ENCODE data around the gene SPEM3. TPM values are rescaled to one million over a fixed set of nuclear protein-coding genes. Genes with fewer than 3 reads are reported as not detected.

The SPEM3 gene
- polyA plus RNA-seq, 4 donors: not detected

DNA sequence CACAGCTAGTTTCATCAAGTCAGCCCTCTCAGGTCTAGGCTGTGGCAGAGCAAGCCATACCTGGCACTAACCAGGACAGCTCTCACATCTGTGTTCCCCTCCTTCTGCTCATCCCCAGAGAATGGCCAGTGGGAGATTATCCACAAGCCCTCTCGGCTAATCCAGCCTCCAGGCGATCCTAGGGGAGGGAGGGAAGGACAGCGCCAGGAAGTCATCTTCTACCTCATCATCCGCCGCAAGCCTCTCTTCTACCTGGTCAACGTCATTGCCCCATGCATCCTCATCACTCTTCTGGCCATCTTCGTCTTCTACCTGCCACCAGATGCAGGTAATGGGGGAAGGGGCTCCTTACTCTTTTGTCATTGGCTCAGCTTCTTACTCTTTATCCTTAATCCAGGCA, 19.8 kb downstream of the SPEM3 start:
- no peak overlapping the region for H3K27ac ChIP-seq (ENCODE audit: low read depth in 1 of 3, low read length in 2 of 3)
- peaks cover 0 to 37% (median 10%) of the 10 kb centered on the region in 3 donors for H3K27me3 ChIP-seq (ENCODE audit: control insufficient read depth in 3 of 3, insufficient read depth in 3 of 3, low read length in 3 of 3)
- no peaks in the 10 kb centered on the region for H3K36me3 ChIP-seq (ENCODE audit: control insufficient read depth in 3 of 3, insufficient read depth in 2 of 3, low read depth in 1 of 3, low read length in 3 of 3)
- no peak for DNase-seq
- H3K4me3 ChIP-seq (ENCODE audit: low read depth in 1 of 3, low read length in 3 of 3): no peak overlapping the region
- 90 to 91% (median 90%) methylated on average over 7 of the region's 7 CpGs for WGBS, 3 donors
- H3K4me1 ChIP-seq (ENCODE audit: control insufficient read depth in 3 of 3, insufficient read depth in 2 of 3, low read depth in 1 of 3, low read length in 2 of 3): peaks cover 0 to 19% (median 0%) of the 10 kb centered on the region in 3 donors
- FAIRE-seq: no peak
- H3K9me3 ChIP-seq (ENCODE audit: control insufficient read depth in 2 of 2, insufficient read depth in 1 of 2, low read depth in 1 of 2, low read length in 1 of 2): no peaks in the 10 kb centered on the region

DNA sequence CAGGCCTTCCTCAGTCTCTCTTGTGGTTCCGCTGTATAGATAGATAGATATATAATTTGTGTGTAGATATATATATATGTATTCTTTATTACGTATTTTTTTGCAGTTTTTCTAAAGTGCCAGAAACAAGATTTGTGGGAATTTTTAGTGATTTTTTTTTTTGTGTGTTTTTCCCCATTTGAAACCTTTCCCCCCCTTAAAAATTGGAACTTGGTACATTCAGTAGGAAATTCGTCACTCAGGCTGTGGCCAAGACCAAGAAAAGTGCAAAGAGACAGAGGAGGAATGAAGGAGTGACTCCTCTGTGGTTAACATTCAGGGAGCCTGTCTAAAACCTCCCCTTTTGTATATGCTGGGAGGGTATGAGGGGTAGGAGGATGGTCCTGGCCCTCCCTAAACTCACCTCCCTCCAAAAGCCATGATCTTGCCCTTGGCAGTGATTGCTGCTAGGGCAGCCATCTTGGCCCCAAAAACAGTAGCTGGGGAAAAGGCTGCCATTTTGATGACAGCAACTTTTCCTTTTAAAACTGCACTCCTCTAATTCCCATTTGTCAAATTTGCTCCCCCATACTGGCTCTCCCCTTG, 31.4 kb downstream of the SPEM3 start:
- H3K36me3 ChIP-seq (ENCODE audit: control insufficient read depth in 3 of 3, insufficient read depth in 2 of 3, low read depth in 1 of 3, low read length in 3 of 3): peaks cover 3 to 42% (median 3%) of the 10 kb centered on the region in 3 donors
- H3K27ac ChIP-seq (ENCODE audit: low read depth in 1 of 3, low read length in 2 of 3): no peak overlapping the region

DNA sequence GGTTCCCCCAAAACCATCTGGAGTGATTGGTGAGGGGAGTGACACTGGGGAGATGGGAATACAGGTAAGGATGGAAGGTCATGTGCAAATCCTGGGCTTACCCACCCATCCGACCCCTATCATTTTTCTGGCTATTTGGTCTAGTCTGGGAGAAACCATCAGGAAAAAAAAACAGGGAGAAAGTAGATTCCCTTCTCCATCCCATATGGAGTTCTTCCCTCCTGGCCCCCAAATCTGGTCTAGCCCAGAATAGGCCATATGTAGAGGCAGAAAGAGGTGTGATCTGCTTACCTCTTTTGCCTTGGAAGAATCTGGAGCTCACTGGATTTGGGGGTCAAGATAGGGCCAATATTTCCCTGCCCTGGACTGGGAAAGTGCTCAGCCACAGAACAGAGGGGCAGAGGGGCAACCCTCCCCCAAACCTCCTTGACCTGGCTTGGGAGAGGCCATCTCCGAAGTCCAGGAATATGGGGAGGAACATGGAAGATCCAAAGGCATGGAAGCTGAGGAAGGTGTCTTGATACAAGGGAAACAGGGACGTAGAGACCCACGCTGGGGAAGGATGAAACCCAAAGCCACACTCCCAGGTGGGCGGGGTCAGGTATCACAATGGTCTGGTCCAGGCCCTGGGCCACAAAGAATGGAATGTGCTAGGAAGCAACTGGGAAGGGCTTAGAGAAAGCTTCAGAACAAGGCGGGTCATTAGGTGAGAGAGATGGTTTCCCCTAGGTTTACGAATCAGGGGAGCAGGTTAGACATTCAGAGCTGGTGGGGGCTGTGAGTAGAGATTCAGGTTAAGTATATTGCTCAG, 32.4 kb downstream of the SPEM3 start:
- FAIRE-seq: no peak
- Histone ChIP-seq H3K27ac (ENCODE audit: low read depth in 1 of 3, low read length in 2 of 3) (no peak overlapping the region), H3K9me3 (ENCODE audit: control insufficient read depth in 2 of 2, insufficient read depth in 1 of 2, low read depth in 1 of 2, low read length in 1 of 2) (no peaks in the 10 kb centered on the region), H3K27me3 (ENCODE audit: control insufficient read depth in 3 of 3, insufficient read depth in 3 of 3, low read length in 3 of 3) (no peaks in the 10 kb centered on the region), H3K4me1 (ENCODE audit: control insufficient read depth in 3 of 3, insufficient read depth in 2 of 3, low read depth in 1 of 3, low read length in 2 of 3) (peaks cover 0 to 5% (median 0%) of the 10 kb centered on the region in 3 donors), H3K4me3 (ENCODE audit: low read depth in 1 of 3, low read length in 3 of 3) (no peak overlapping the region), H3K36me3 (ENCODE audit: control insufficient read depth in 3 of 3, insufficient read depth in 2 of 3, low read depth in 1 of 3, low read length in 3 of 3) (peaks cover 3 to 52% (median 6%) of the 10 kb centered on the region in 3 donors)
- DNase-seq: no peak
- WGBS, 3 donors: 93 to 94% (median 94%) methylated on average over 7 of the region's 7 CpGs

More for the DNA sequence above, 31.4 kb downstream of the SPEM3 start:
- no peaks in the 10 kb centered on the region for H3K9me3 ChIP-seq (ENCODE audit: control insufficient read depth in 2 of 2, insufficient read depth in 1 of 2, low read depth in 1 of 2, low read length in 1 of 2)
- H3K27me3 ChIP-seq (ENCODE audit: control insufficient read depth in 3 of 3, insufficient read depth in 3 of 3, low read length in 3 of 3): no peaks in the 10 kb centered on the region
- 70 to 73% (median 73%) methylated on average over 3 of the region's 3 CpGs for WGBS, 3 donors
- FAIRE-seq (no peak), DNase-seq (no peak)
- peaks cover 0 to 8% (median 0%) of the 10 kb centered on the region in 3 donors for H3K4me1 ChIP-seq (ENCODE audit: control insufficient read depth in 3 of 3, insufficient read depth in 2 of 3, low read depth in 1 of 3, low read length in 2 of 3)
- no peak overlapping the region for H3K4me3 ChIP-seq (ENCODE audit: low read depth in 1 of 3, low read length in 3 of 3)

DNA sequence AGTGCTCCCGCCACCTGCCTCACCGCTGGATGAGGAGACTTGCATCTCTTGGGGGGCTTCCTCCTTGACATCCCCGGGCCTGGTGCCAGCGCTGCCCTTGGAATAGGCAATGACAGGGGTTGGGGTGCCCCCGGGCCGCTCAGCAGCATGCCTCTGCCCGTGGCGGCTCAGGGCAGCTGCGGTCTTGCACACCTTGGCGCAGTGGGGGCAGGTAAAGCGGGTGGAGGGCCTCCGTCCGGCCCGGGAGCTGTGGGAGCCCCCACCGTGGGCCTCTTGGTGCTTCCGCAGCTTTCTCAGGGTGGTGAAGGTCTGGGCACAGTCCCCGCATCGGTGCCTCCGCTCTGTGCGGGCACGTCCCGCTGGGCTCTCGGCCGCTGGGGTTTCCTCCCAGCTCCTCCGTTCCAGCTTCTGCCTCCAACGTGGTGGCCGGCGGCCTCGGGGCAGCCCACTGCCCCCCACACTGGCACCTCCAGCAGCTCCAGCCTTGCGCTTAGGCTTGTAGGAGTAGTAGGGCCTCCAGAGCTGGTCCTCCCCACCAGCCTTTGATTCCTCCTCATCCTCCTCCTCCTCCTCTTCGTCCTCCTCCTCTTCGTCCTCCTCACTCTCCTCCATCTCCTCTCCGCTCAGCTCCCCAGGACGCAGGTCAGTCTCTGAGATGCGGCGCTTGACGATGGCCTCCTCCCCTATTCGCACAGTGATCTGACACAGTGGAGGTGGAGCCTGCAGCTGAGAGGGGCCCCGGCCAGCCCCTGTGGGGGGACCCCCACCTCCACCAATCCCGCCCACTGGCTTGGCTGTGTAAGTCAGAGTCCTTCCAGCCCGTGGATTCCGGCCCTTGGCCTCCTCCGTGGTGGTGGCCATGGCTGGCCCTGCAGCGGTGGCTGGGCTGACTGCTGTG, 34.1 kb downstream of the SPEM3 start:
- FAIRE-seq: no peak
- no peak overlapping the region for H3K4me3 ChIP-seq (ENCODE audit: low read depth in 1 of 3, low read length in 3 of 3)
- WGBS, 3 donors: 92 to 93% (median 92%) methylated on average over 37 to 44 of the region's 44 CpGs
- H3K36me3 ChIP-seq (ENCODE audit: control insufficient read depth in 3 of 3, insufficient read depth in 2 of 3, low read depth in 1 of 3, low read length in 3 of 3): peaks cover 3 to 65% (median 8%) of the 10 kb centered on the region in 3 donors
- DNase-seq: no peak
- no peaks in the 10 kb centered on the region for H3K27me3 ChIP-seq (ENCODE audit: control insufficient read depth in 3 of 3, insufficient read depth in 3 of 3, low read length in 3 of 3)
- peaks cover 0 to 3% (median 0%) of the 10 kb centered on the region in 3 donors for H3K4me1 ChIP-seq (ENCODE audit: control insufficient read depth in 3 of 3, insufficient read depth in 2 of 3, low read depth in 1 of 3, low read length in 2 of 3)
- H3K27ac ChIP-seq (ENCODE audit: low read depth in 1 of 3, low read length in 2 of 3): no peak overlapping the region
- no peaks in the 10 kb centered on the region for H3K9me3 ChIP-seq (ENCODE audit: control insufficient read depth in 2 of 2, insufficient read depth in 1 of 2, low read depth in 1 of 2, low read length in 1 of 2)

DNA sequence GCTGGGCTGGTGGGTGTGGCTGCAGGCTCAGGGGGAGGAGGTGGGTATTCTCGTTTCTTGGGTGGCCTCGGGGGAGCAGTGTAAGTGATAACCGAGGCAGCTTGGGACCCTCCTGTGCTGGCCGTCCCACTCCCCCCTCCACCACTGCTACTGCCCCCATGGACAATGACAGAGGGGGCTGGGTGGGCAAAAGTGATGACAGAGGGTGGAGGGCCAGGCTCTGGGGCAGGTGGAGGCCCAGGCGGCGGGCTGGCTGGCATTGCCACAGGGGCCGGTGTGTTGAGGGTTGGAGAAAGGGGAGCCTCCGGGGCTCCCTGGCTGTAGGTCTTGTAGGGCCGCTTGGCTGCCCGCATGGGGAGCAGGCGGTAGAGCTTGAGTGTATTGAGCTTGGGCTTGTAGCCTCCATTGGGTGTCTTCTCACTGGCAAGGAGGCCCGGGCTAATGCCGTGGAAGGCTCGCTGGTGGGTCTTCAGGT, 34.8 kb downstream of the SPEM3 start:
- Histone ChIP-seq H3K4me3 (ENCODE audit: low read depth in 1 of 3, low read length in 3 of 3) (no peak overlapping the region), H3K36me3 (ENCODE audit: control insufficient read depth in 3 of 3, insufficient read depth in 2 of 3, low read depth in 1 of 3, low read length in 3 of 3) (peaks cover 3 to 71% (median 8%) of the 10 kb centered on the region in 3 donors), H3K4me1 (ENCODE audit: control insufficient read depth in 3 of 3, insufficient read depth in 2 of 3, low read depth in 1 of 3, low read length in 2 of 3) (peaks cover 0 to 3% (median 0%) of the 10 kb centered on the region in 3 donors), H3K9me3 (ENCODE audit: control insufficient read depth in 2 of 2, insufficient read depth in 1 of 2, low read depth in 1 of 2, low read length in 1 of 2) (no peaks in the 10 kb centered on the region), H3K27me3 (ENCODE audit: control insufficient read depth in 3 of 3, insufficient read depth in 3 of 3, low read length in 3 of 3) (no peaks in the 10 kb centered on the region), H3K27ac (ENCODE audit: low read depth in 1 of 3, low read length in 2 of 3) (no peak overlapping the region)
- WGBS, 3 donors: 88 to 93% (median 89%) methylated on average over 11 to 14 of the region's 14 CpGs
- FAIRE-seq: no peak
- no peak for DNase-seq

DNA sequence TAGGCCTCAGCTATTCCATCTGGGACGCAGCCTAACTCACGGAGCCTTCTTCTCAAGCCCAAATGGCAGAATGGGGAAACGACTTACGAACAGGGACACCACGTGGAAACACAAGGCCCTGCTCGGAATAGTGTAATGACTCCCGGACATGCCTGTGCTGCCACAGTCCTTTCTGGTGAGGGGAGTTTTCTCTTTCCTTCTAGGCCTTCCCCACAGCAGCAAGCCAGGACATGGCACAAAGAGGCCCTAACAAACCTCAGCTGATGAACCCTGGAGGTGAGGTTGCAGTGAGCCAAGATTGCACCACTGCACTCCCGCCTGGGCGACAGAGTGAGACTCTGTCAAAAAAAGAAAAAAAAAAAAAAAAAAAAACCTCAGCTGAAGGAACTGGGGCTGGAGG, 35.4 kb downstream of the SPEM3 start:
- Histone ChIP-seq H3K36me3 (ENCODE audit: control insufficient read depth in 3 of 3, insufficient read depth in 2 of 3, low read depth in 1 of 3, low read length in 3 of 3) (peaks cover 3 to 77% (median 8%) of the 10 kb centered on the region in 3 donors), H3K4me3 (ENCODE audit: low read depth in 1 of 3, low read length in 3 of 3) (no peak overlapping the region), H3K27me3 (ENCODE audit: control insufficient read depth in 3 of 3, insufficient read depth in 3 of 3, low read length in 3 of 3) (no peaks in the 10 kb centered on the region), H3K4me1 (ENCODE audit: control insufficient read depth in 3 of 3, insufficient read depth in 2 of 3, low read depth in 1 of 3, low read length in 2 of 3) (peaks cover 0 to 3% (median 0%) of the 10 kb centered on the region in 3 donors), H3K9me3 (ENCODE audit: control insufficient read depth in 2 of 2, insufficient read depth in 1 of 2, low read depth in 1 of 2, low read length in 1 of 2) (no peaks in the 10 kb centered on the region), H3K27ac (ENCODE audit: low read depth in 1 of 3, low read length in 2 of 3) (no peak overlapping the region)
- DNase-seq: no peak
- no peak for FAIRE-seq
- WGBS, 3 donors: 93 to 95% (median 94%) methylated on average over 9 of the region's 9 CpGs

DNA sequence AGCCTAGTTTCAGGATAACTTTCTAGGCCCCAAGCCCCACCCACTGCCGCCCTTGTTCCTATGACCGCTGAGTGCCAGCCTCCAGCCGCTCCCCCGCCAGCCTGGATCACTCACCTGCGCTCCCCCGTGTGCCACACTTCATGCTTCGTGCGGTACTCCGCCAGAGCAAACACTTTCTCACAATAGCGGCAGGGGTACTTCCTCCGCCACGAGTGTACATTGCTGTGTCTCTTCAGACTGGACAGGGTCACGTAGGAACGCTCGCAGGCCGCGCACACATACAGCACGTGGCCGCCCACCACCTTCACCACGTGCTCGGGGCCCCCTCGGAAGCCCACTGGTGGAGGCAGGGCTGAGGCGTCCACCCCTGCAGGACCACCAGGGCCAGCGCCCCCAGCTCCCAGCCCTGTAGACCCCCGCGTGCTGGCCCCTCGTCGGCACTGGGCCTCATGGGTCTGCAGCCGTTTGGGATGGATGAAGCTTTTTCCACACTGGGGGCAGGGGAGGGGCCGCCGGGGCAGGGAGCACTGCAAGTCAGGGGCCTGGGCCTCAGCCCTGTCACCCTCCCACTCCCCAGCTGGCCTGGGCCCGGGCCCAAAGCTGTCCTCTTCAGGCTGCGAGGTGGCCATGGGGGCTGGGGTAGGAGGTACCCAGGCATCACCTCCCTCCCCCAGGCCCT, 37.1 kb downstream of the SPEM3 start:
- FAIRE-seq (no peak), DNase-seq (no peak)
- no peak overlapping the region for H3K4me3 ChIP-seq (ENCODE audit: low read depth in 1 of 3, low read length in 3 of 3)
- 91 to 95% (median 91%) methylated on average over 32 to 33 of the region's 33 CpGs for WGBS, 3 donors
- H3K9me3 ChIP-seq (ENCODE audit: control insufficient read depth in 2 of 2, insufficient read depth in 1 of 2, low read depth in 1 of 2, low read length in 1 of 2): no peaks in the 10 kb centered on the region
- H3K27ac ChIP-seq (ENCODE audit: low read depth in 1 of 3, low read length in 2 of 3): peak overlapping the region in 1 of 3 donors; percentile 41
- peaks cover 3 to 78% (median 8%) of the 10 kb centered on the region in 3 donors for H3K36me3 ChIP-seq (ENCODE audit: control insufficient read depth in 3 of 3, insufficient read depth in 2 of 3, low read depth in 1 of 3, low read length in 3 of 3)
- H3K27me3 ChIP-seq (ENCODE audit: control insufficient read depth in 3 of 3, insufficient read depth in 3 of 3, low read length in 3 of 3): no peaks in the 10 kb centered on the region
- peaks cover 0 to 3% (median under 1%) of the 10 kb centered on the region in 3 donors for H3K4me1 ChIP-seq (ENCODE audit: control insufficient read depth in 3 of 3, insufficient read depth in 2 of 3, low read depth in 1 of 3, low read length in 2 of 3)
